ENCODE measurements around the gene SLC15A1.
A peak's percentile ranks its signal among the peaks of the same experiment; 100 is the strongest.

The SLC15A1 gene

DNA sequence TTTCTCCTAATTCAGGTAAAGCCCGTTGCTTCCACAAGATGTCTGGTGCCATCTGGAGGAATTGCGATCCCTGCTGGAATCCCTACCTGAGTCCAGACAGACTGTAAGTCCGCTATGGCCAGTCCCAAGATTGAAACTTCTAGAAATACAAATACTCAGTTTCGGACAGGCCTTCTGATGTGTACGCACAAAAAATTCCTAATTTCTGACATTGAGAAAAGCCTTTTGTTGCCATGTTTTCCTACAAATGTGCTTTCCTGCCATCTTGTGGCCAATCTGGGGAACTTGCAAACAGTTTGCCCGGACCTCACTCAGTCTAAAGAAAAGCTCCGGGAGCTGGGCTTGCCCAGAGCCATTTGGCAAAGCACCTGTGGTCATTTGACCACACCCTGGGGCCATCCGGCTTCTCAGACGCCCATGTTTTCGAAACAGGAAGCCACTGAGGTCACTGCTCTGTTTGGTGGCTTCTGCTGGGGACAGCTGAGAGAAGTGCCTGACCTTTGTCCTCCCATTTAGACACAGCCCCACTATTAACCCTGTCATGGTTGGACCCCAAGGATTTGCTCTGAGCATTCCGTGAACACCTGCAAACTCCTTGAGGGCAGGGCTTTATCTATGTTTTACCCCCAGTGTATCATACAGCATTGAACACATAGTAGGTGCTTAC, 79.4 kb downstream of the SLC15A1 start:
- peak; percentile 73 for DNase-seq

DNA sequence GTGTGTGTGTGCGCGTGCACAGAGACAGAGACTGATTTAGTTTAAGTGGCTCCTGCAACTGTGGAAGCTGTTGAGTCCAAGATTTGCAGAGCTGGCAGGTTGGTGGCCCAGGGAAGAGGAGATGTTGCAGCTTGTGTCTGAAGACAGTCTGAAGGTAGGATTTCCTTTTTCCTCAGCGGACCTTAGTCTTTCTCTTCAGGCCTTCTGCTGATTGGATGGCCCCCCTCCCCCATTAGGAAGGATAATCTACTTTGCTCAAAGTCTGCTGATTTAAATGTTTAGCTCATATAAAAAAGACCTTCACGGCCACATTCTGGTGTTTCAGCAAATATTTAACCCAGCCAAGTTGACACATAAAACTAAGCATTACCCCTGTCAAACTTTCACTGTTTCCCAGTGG, 84.3 kb downstream of the SLC15A1 start:
- no peak for DNase-seq
- in situ Hi-C loops (cut with MboI; ENCODE audit: low pct_unique_long_range_greater_than_20kb, low sequenced_read_pairs) = loop anchor here (25.0 kb wide), 1 partner anchor 206 kb away; no protein-coding TSS in a partner anchor

More for the DNA sequence above, 79.4 kb downstream of the SLC15A1 start:
- in situ Hi-C loops (cut with MboI; ENCODE audit: low pct_unique_long_range_greater_than_20kb, low sequenced_read_pairs) = loop anchor here (25.0 kb wide), 1 partner anchor 211 kb away; no protein-coding TSS in a partner anchor

DNA sequence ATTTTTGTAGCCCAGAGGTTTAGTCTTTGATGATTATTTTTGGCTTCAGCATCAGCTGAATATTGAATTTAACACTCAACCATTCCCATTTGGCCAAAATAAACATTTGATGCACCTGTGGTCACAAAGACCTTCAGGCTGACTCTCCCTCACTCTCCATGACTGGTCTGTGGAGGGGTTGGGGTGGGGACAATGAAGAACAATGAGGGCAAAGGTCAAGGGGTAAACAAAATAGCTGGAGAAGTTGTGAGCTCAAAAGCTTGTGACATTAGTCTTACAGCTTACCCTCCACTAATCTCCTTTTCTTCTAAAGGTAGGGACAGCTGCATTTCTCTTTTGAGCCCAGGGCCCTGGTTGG, 86.9 kb downstream of the SLC15A1 start:
- DNase-seq = no peak
- in situ Hi-C loops (cut with MboI; ENCODE audit: low pct_unique_long_range_greater_than_20kb, low sequenced_read_pairs) = loop anchor here (25.0 kb wide), 1 partner anchor 203 kb away; no protein-coding TSS in a partner anchor

DNA sequence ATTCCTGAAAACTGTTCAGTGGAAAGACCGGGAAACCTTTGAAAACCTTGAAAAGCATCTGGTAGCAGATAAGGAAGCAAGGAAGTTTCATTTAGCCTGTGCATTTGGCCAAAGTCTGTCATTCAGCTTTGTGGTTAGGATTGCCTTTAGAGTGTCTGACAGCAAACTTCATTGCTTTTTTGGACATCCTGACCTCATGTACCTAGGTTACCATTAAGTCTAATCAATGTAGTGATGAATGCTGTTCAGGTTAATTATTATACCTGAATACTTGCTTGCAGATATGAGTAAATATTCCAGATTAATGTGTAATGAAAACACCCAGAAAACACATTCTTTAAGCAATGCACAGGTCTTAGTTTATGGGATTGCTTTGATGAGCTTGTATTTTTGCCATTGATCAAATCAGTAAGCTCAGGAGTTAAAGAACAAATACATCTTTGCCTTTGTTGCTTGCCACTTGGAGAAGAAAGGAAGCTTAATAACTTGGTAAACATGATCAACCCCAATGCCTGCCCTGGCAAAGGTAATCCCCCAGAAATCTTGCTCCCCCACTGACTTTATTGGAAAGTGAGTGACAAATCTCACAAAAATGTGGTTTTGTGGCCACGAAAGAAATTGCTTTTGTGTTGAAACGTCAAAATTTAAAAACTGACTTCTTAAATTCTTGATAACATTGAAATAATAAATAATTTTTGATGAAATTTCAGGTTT, 87.4 kb downstream of the SLC15A1 start:
- in situ Hi-C loops (cut with MboI; ENCODE audit: low pct_unique_long_range_greater_than_20kb, low sequenced_read_pairs) = loop anchor here (25.0 kb wide), 1 partner anchor 203 kb away; no protein-coding TSS in a partner anchor
- DNase-seq = no peak

DNA sequence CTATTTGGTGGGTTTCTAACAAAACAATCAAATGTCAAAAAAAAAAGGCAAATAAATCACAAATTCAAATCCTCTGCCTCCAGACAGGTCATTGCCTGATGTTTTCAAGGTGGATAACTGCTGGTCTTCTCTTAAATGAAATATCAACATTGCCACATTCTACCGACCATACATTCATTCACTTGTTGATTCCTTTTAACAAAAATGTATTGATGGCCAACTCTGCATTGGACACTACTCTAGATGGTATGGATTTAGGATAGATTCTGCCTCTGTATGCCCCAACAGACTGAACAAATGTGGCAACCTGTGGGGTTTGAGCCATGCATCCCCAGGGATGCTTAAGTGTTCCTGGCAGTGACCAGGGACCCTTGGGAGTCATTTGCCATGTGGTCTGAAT, 88.0 kb downstream of the SLC15A1 start:
- in situ Hi-C loops (cut with MboI; ENCODE audit: low pct_unique_long_range_greater_than_20kb, low sequenced_read_pairs) = loop anchor here (25.0 kb wide), 1 partner anchor 202 kb away; no protein-coding TSS in a partner anchor
- no peak for DNase-seq

DNA sequence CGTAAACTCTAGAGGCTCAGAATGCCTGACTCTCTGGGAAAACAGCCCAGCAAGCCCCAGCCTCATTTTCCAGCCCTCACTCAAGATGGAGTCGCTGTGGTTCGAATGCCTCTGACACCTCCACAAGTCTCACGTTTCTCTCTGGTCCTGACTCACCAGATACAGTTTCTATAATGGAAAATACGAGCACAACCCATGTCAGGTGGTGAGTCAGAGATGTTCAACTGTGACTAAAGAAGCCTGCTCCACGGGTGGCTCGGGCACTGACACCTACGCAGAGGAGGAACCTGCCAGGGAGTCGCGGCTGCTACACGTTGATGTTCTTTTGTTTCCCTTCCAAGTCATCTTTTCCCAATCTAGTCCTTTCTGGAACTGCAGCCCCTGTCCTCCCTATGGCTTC, 88.4 kb downstream of the SLC15A1 start:
- in situ Hi-C loops (cut with MboI; ENCODE audit: low pct_unique_long_range_greater_than_20kb, low sequenced_read_pairs) = loop anchor here (25.0 kb wide), 1 partner anchor 202 kb away; no protein-coding TSS in a partner anchor
- DNase-seq = no peak

DNA sequence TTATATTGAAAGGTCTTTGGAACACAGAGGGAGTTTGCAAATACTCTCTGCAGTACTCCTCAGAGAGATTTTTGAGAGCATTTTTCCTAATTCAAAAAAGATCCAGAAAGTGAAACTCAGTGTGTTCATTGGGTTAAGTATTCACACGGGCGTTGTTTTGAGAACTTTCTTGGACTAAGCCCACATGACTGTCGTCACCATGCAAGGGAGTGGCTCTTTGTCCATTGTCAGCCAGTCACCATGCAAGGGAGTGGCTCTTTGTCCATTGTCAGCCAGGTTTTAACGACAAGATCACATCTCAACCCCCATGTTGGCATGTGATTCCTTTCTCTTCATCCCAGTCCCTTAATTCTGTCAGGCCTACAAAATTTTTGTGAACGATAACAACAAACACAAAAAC, 94.3 kb downstream of the SLC15A1 start:
- DNase-seq = no peak

DNA sequence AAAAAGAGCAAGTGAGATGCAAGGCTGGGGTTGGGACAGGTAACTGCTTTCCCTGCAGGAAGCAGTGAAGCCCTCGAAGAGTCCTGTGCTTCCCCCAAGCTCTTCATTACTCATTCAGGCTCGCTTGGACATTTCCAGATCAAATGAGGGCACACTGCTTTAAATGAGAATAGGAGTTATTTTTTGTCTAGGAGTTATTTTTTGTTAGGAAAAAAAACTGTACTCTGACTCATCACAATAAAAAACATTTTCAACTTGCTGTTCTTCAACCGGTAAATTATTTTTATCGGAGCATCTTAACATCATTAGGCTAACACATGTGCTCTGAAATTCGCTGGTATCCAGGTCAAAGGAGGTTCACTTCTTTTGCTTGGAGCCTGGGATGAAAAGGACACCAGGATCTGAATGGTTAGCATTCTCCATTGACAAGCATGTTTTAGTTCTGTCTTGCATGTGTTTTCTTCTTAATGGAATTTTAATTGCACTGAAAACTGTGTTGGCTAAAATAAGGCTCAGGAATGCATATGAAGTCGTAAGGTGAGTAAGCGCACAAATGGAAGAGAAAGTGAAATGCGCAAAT, 94.9 kb downstream of the SLC15A1 start:
- DNase-seq = no peak
- in situ Hi-C loops (cut with MboI; ENCODE audit: low pct_unique_long_range_greater_than_20kb, low sequenced_read_pairs) = loop anchor here (25.0 kb wide), 1 partner anchor 195 kb away; no protein-coding TSS in a partner anchor

More for the DNA sequence above, 94.3 kb downstream of the SLC15A1 start:
- in situ Hi-C loops (cut with MboI; ENCODE audit: low pct_unique_long_range_greater_than_20kb, low sequenced_read_pairs) = loop anchor here (25.0 kb wide), 1 partner anchor 196 kb away; no protein-coding TSS in a partner anchor

DNA sequence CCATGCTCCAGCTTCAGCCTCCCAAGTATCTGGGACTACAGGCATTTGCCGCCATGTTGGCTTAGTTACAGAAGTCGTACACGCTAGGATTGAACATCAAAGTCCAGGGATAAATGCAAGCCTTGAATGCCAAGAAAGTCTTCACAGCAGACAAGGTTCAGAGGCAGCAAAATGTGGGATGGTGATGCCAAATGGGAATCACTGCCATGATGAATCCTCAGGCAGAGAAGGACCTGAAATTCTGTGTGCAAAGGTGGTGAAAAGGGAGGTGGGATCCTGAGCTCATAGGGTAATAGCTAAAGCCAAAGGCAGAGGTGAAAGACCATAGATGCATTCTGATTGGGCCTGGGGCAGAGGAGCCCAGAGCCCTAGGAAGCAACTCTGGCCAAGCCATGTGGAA, 96.2 kb downstream of the SLC15A1 start:
- DNase-seq = no peak
- in situ Hi-C loops (cut with MboI; ENCODE audit: low pct_unique_long_range_greater_than_20kb, low sequenced_read_pairs) = loop anchor here (25.0 kb wide), 1 partner anchor 194 kb away; no protein-coding TSS in a partner anchor

DNA sequence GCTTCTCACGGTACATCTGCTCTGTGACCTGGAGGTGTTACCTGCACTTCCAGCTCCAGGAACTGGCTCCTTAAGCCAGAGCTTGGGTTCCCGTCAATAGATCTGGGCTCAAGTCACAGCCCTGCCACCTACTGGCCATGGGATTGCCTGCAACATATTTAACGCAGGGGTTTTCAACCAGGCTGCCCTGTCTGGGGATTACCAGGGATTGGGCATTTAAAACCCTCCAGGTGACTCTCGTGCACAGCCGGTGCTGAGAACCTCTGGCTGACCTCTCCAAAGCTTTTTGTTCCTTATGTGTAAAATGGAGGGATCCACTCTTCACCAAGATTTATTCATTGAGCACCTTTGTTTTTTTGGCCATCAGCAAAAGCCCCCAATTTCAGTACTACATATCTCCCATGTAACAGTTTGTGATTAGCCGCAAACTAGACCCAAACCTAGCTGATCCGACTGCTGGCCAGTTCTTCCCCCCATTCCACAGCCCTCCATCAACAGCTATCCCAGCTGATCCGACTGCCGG, 98.9 kb downstream of the SLC15A1 start:
- peak; percentile 73 for DNase-seq
- in situ Hi-C loops (cut with MboI; ENCODE audit: low pct_unique_long_range_greater_than_20kb, low sequenced_read_pairs) = loop anchor here (25.0 kb wide), 1 partner anchor 191 kb away; no protein-coding TSS in a partner anchor

DNA sequence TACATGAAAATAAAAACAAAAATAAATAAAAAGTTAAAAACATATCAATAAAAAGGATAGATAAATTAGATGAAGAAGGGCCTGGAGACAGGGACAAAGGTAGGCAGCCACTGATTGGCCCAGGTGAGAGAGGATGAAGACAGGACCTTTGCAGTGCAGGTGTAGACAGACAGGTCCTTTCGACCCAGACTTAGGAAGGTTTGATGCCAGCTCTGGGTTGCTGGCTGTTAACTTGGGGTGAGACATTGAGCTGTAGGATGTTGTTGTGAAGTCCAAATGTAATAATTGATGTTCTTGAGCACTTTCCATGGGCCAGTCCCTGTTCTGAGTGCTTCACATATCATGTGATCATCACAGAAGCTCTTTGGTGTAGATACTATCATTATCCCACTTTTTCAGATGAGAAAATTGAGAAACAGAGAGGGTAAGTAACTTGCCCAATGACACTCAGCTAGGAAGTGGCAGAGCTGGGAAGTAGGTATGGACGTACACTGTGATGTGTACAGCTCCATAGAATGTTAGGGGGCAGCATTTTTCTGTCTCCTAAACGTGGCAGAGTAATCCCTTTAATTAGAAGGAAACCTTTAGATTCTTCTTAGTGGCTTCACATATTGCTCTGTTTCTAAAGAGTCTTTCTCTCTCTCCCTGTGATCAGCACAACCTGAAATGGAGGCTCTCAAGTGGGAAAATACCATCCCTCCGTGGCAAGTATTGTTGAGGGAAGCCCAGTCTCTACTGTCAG, 99.6 kb downstream of the SLC15A1 start:
- DNase-seq = no peak
- in situ Hi-C loops (cut with MboI; ENCODE audit: low pct_unique_long_range_greater_than_20kb, low sequenced_read_pairs) = loop anchor here (25.0 kb wide), 1 partner anchor 191 kb away; no protein-coding TSS in a partner anchor

DNA sequence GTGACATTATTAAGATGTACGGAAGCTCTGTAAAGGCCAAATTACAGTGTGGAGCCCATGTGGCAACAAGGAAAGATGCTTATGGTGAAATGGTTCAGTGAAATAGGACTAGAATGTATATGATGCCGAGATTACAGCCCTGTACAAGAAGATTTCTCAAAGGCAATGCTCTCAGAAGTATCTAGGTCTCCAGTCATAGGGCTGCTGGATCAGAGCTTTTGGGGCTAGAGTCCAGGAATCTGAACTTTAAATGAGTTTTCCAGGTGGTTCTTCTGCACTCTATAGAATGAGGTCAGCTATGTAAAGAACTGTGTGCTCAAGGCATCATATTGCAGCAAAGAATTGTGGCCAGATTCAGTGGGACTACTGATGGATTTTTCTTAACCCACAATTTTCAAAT, 100.2 kb downstream of the SLC15A1 start:
- in situ Hi-C loops (cut with MboI; ENCODE audit: low pct_unique_long_range_greater_than_20kb, low sequenced_read_pairs) = loop anchor here (25.0 kb wide), 1 partner anchor 190 kb away; no protein-coding TSS in a partner anchor
- DNase-seq = no peak

DNA sequence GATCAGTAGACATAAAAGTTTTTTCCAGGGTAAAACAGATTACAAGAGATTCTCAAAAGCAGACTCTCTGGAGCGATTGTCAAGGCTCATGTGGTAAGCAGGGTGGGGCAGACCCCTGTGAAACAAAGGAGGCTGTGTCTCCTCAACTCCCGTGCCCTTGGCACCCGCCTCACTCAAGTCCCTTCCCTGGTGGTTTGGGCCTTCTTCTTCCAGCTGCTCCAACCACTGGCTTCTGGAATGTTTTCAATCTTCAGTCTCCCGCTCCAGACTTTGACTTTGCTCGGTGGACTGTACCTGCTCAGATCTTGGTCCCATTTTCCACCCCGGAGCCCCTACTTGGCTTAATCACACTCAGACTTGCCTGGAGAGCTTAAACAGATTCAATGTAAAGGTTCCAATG, 100.7 kb downstream of the SLC15A1 start:
- no peak for DNase-seq
- in situ Hi-C loops (cut with MboI; ENCODE audit: low pct_unique_long_range_greater_than_20kb, low sequenced_read_pairs) = loop anchor here (25.0 kb wide), 1 partner anchor 189 kb away; no protein-coding TSS in a partner anchor

DNA sequence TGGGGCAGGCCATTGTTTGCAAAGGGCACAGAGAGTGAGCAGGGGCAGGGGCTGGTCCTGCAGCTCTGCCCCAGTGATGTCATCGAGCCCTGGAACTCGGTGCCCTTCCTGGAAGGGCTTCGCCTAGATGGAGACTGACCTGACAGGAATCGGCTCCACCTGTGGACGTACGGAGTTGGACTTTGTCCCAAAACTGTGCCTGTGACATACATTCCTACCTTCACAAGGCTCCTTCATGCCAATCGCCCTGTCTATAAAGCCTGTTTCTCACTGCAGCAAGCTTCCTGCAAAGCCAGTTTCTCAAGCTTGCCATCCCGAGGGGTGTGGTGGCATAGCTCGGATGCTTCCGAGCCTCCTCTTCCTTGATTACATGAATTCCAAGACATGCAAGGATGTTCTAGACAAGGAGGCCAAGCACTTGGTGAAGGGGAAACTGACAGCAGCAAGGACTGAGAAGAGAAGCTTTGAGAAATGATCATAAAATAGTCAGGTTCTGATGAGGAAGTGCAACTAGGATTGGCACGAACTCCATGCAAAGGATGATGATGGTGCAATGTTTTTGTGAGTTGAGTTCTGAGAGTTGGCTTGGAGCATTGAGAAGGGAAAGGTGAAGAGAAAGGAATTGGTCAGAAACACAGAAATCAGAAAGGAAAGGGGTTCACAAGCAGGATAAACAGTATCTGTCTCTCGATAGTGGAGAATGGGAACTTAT, 101.9 kb downstream of the SLC15A1 start:
- in situ Hi-C loops (cut with MboI; ENCODE audit: low pct_unique_long_range_greater_than_20kb, low sequenced_read_pairs) = loop anchor here (25.0 kb wide), 1 partner anchor 188 kb away; no protein-coding TSS in a partner anchor

DNA sequence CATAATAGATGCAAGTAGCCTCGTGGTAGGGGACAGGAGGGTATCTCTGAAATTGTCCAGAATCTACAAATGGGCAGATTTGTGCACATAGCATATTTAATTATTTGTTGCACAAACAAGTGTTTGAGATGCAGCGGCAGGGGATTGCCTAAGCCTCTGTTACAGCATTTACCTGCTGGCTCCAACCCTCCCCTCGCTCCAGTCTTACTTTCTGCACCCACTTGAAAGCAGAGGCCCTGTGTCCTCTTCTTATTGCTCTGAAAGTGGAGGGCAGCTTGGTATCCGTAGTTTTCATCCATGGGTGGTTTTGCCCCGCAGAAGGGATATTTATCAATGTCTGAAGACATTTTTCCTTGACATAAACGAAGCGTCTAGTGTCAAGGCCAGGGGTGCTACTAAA, 102.6 kb downstream of the SLC15A1 start:
- in situ Hi-C loops (cut with MboI; ENCODE audit: low pct_unique_long_range_greater_than_20kb, low sequenced_read_pairs) = loop anchor here (25.0 kb wide), 1 partner anchor 188 kb away; no protein-coding TSS in a partner anchor
- DNase-seq = no peak

More for the DNA sequence above, 101.9 kb downstream of the SLC15A1 start:
- no peak for DNase-seq

DNA sequence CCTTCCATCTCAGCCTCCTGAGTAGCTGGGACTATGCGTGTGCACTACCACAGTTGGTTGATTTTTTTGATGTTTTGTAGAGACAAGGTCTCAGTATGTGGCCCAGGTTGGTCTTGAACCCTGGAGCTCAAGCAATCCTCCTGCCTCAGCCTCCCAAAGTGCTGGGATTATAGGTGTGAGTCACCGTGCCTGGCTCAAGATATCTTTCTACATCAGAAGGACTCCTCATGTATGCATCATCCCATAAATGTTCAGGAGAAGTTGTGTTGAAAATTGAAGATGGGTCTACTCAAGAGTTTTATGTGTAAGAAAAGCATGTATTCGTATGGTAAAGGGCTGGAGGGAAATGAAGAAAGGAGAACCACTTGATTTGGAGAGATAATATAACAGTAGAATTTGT, 103.8 kb downstream of the SLC15A1 start:
- in situ Hi-C loops (cut with MboI; ENCODE audit: low pct_unique_long_range_greater_than_20kb, low sequenced_read_pairs) = no loop called here
- DNase-seq = no peak

DNA sequence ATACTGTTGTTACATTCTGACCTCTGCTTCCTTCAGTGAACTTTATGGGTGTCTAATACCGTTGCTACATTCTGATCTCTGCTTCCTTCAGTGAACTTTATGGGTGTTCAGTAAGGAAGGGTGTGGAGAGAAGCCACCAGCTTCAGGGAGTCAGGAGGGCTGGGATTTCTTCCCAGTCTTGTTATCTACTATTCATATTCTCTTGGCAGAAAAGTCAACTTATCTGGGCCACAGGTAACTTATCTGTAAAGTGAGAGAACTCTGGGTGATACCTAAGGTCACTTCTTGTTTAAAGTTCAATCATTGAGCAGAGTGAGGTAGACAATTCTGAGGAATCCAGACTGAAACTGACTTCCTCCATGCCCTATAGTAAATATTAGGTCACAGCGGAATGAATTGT, 104.3 kb downstream of the SLC15A1 start:
- in situ Hi-C loops (cut with MboI; ENCODE audit: low pct_unique_long_range_greater_than_20kb, low sequenced_read_pairs) = no loop called here
- no peak for DNase-seq

DNA sequence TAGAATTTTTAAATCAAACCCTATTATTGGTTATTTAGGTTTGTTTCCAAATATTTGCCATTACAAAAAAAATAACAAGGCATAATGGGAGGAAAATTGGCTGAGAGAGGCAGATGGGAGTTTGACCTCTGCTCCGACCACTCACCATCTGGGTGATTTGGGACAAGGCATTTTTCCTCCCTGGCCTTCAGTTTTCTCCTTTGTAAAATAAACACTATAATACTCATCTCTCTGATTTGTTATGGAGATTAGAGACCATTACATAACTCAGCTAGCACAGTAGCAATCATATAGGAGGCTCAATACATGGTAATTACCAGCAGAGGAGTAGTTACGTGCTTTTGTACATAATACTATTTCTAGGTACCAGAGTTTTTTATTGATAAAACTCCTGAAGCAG, 105.4 kb downstream of the SLC15A1 start:
- DNase-seq = no peak
- in situ Hi-C loops (cut with MboI; ENCODE audit: low pct_unique_long_range_greater_than_20kb, low sequenced_read_pairs) = no loop called here

Measured in KBM-7 (cell line).